ENCODE data around the gene TOR1AIP1. TPM values are rescaled to one million over a fixed set of nuclear protein-coding genes. Genes with fewer than 3 reads are reported as not detected.

TOR1AIP1 gene
- total RNA-seq, 2 experiments from 2014 or later = 50.1 to 71.6 TPM

DNA sequence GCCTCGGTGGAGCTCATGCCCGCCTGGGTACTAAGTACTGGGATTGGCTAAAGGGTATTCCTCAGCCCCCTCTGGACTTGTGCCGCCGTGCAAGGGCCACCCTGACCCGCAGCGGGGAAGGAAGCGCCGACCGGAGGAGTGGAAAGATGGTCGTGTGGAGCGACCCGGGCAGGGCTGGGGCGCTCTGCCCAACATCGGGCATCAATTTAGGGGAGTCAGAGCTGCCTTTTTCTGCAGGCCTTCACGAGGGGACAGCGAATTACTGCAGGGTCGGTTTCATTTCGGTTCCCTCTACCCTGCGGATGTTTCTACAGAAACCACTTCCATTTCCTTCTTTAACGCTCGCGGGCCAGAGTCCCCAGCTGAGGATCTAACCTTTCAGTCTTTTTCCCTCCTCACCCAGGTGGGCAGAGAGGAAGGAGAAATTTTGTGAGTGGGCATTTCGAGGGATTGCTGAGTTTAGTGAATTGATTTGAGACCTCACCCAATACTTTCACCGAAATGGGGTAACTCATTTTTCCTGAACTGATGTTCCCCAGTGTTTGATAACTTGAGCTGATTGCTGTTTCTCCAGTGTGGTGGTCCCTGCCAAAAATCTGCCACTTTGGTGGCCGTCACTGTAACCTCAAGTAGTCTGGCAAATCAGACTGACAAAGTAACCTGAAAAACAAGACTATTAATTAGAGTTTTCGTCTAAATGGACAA is 1.1 kb downstream of the TOR1AIP1 start:
- peak overlapping the region; percentile 87 for H3K4me3 Mint-ChIP-seq
- intact Hi-C loops (cut with DNase I, micrococcal nuclease) = loop anchor here (2.0 to 10.0 kb wide), 8 partner anchors 272 to 1222 kb away; partner anchors contain the start of genes AXDND1 (in 1 of the 2), QSOX1 (in 1 of the 2), RALGPS2 (in 1 of the 2) and SOAT1 (in 1 of the 2)
- POLR2A ChIA-PET = interaction anchor here (0.9 to 1.3 kb wide), 6 partner anchors 69 to 1139 kb away, joined by 3 to 8 read pairs (median 3); partner anchors contain the start of gene CEP350
- no peaks in the 10 kb centered on the region for H3K9me3 Mint-ChIP-seq (ENCODE audit: low read depth)
- H3K27me3 Mint-ChIP-seq = no peaks in the 10 kb centered on the region
- CTCF ChIA-PET = interaction anchor here (0.7 to 2.1 kb wide), 2 partner anchors 15 to 71 kb away, joined by 3 to 8 read pairs; partner anchors contain the start of gene CEP350
- H3K27ac Mint-ChIP-seq = peak overlapping the region; percentile 98
- H3K36me3 Mint-ChIP-seq (ENCODE audit: low read depth) = peaks cover 25% of the 10 kb centered on the region
- H3K4me1 Mint-ChIP-seq = peaks cover 60% of the 10 kb centered on the region
- ATAC-seq (no peak), DNase-seq (no peak)

DNA sequence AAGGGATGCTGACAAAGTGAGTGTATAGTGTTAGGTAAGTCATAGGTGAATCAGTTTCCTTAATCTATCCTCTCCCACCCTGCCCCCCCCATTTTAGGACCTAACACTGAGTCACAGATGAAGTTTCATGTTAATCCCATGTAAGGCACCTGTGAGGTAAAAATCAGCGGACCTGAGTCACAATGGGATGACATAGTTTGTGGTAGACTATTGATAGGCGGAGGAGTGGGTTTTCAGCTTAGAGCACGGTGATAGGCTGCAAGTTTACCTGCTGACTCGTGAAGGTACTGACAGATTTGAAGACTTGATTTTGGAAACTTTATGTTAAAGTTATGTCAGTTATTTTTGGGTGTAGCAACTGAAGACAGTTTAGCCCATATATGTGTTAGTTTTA is 1.7 kb downstream of the TOR1AIP1 start:
- H3K9me3 Mint-ChIP-seq (ENCODE audit: low read depth) = no peaks in the 10 kb centered on the region
- ChIA-PET CTCF (interaction anchor here (2.1 kb wide), 1 partner anchor 16 kb away, joined by 8 read pairs; no protein-coding TSS in a partner anchor), POLR2A (interaction anchor here (0.6 to 1.1 kb wide), 4 partner anchors 15 to 269 kb away, joined by 3 to 7 read pairs (median 3); partner anchors contain the start of gene CEP350)
- no peaks in the 10 kb centered on the region for H3K27me3 Mint-ChIP-seq
- DNase-seq (peak; percentile 82), ATAC-seq (peak; percentile 57)
- H3K36me3 Mint-ChIP-seq (ENCODE audit: low read depth) = peaks cover 25% of the 10 kb centered on the region
- peak overlapping the region; percentile 98 for H3K27ac Mint-ChIP-seq
- H3K4me1 Mint-ChIP-seq = peaks cover 57% of the 10 kb centered on the region
- intact Hi-C loops (cut with DNase I, micrococcal nuclease) = loop anchor here (2.0 to 10.0 kb wide), 8 partner anchors 271 to 1221 kb away; partner anchors contain the start of genes AXDND1 (in 1 of the 2), QSOX1 (in 1 of the 2), RALGPS2 (in 1 of the 2) and SOAT1 (in 1 of the 2)
- peak overlapping the region; percentile 87 for H3K4me3 Mint-ChIP-seq

DNA sequence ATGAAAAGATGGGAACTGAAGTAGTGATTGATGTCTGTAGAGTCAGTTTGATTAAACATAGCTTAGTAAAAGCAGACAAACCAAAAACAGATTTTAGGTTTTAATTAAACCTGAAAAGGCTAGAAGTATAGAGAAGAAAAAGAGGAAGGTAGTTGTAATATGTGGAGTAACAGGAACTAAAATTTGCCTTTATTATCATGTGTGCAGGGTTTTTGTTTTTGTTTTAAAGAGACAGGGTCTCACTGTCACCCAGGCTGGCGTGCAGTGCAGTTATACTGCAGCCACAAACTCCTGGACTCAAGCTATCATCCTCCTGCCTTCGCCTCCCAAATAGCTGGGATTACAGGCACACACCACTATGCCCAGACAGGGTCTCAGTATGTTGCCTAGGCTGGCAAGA is 6.0 kb downstream of the TOR1AIP1 start:
- Mint-ChIP-seq H3K27me3 (no peaks in the 10 kb centered on the region), H3K4me3 (no peak overlapping the region), H3K9me3 (ENCODE audit: low read depth) (no peaks in the 10 kb centered on the region), H3K4me1 (peaks cover 40% of the 10 kb centered on the region), H3K27ac (peak overlapping the region; percentile 4), H3K36me3 (ENCODE audit: low read depth) (peaks cover 35% of the 10 kb centered on the region)
- ChIA-PET CTCF (interaction anchor here (1.1 to 1.7 kb wide), 3 partner anchors 10 to 291 kb away, joined by 3 to 5 read pairs (median 4); no protein-coding TSS in a partner anchor), POLR2A (interaction anchor here (0.6 kb wide), 1 partner anchor 65 kb away, joined by 7 read pairs; no protein-coding TSS in a partner anchor)
- no peak for ATAC-seq
- DNase-seq = no peak
- intact Hi-C loops (cut with DNase I, micrococcal nuclease) = loop anchor here in 1 of 2 experiments (10.0 kb wide), 2 partner anchors 593 to 1217 kb away; partner anchors contain the start of gene SOAT1

DNA sequence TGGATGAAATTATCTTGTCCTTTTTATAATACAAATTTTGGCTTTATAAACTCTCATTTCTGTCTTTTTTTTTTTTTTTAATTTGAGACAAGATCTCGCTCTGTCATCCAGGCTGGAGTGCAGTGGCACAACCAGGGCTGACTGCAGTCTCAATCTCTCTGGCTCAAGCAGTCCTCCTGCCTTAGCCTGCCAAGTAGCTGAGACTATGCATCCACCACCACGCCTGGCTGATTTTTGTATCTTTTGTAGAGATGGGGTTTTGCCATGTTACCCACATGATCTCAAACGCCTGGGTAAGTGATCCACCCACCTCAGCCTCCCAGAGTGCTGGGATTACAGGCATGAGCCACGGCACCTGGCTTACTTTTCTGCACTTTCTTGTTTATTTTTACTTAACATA is 7.5 kb downstream of the TOR1AIP1 start:
- Mint-ChIP-seq H3K27me3 (no peaks in the 10 kb centered on the region), H3K4me1 (peaks cover 32% of the 10 kb centered on the region), H3K36me3 (ENCODE audit: low read depth) (peaks cover 24% of the 10 kb centered on the region), H3K27ac (no peak overlapping the region), H3K9me3 (ENCODE audit: low read depth) (no peaks in the 10 kb centered on the region), H3K4me3 (no peak overlapping the region)
- no peak for DNase-seq
- ATAC-seq = no peak
- CTCF ChIA-PET = interaction anchor here (1.2 to 1.7 kb wide), 2 partner anchors 13 to 23 kb away, joined by 3 to 4 read pairs; no protein-coding TSS in a partner anchor
- intact Hi-C loops (cut with DNase I, micrococcal nuclease) = loop anchor here in 1 of 2 experiments (10.0 kb wide), 2 partner anchors 595 to 1215 kb away; partner anchors contain the start of gene SOAT1
- POLR2A ChIA-PET = no interaction called here

DNA sequence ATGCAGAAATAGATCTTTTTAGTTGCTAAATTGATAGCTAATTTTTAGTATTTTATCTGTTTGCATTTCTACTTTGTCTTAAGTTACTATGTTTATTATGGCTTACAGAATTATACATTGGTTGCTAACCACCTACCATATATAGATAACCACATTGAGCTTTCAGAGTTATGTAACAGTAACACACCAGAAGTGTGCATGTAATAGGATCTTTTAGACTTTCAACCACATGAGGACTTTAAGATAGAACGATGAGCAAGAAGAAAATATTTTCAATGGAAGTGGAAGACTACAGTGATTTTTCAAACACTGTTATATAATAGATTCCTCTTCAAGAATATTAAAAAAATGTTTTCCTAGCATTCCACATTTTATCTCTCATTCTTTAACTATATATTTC is 28.8 kb downstream of the TOR1AIP1 start:
- intact Hi-C loops (cut with DNase I, micrococcal nuclease) = no loop called here
- Mint-ChIP-seq H3K27ac (no peak overlapping the region), H3K4me3 (no peak overlapping the region), H3K27me3 (no peaks in the 10 kb centered on the region), H3K9me3 (ENCODE audit: low read depth) (no peaks in the 10 kb centered on the region), H3K4me1 (peaks cover 2% of the 10 kb centered on the region), H3K36me3 (ENCODE audit: low read depth) (peaks cover 31% of the 10 kb centered on the region)
- no peak for ATAC-seq
- ChIA-PET CTCF (interaction anchor here (0.6 to 1.2 kb wide), 5 partner anchors 12 to 802 kb away, joined by 3 to 6 read pairs (median 4); no protein-coding TSS in a partner anchor), POLR2A (interaction anchor here (1.0 kb wide), 1 partner anchor 31 kb away, joined by 5 read pairs; no protein-coding TSS in a partner anchor)
- no peak for DNase-seq

DNA sequence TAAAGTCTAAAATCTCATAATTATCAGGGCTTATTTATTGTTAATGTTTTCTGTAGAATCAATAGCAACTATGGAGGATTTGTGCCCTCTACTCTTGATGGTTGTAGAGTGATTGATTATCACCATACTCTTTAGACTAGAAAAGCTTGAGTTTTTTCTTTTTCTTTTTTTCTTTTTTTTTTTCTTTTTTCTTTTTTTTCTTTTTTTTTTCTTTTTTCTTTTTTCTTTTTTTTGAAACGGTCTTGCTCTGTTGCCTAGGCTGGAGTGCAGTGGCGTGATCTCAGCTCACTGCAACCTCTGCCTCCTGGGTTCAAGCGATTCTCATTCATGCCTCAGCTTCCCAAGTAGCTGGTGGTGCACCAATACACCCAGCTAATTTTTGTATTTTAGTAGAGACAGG is 29.7 kb downstream of the TOR1AIP1 start:
- Mint-ChIP-seq H3K27me3 (no peaks in the 10 kb centered on the region), H3K27ac (no peak overlapping the region), H3K36me3 (ENCODE audit: low read depth) (peaks cover 32% of the 10 kb centered on the region), H3K4me3 (no peak overlapping the region), H3K9me3 (ENCODE audit: low read depth) (no peaks in the 10 kb centered on the region), H3K4me1 (peaks cover 2% of the 10 kb centered on the region)
- no peak for DNase-seq
- intact Hi-C loops (cut with DNase I, micrococcal nuclease) = no loop called here
- ChIA-PET POLR2A (interaction anchor here (1.0 kb wide), 1 partner anchor 32 kb away, joined by 5 read pairs; no protein-coding TSS in a partner anchor), CTCF (interaction anchor here (1.2 kb wide), 2 partner anchors 11 to 42 kb away, joined by 3 to 4 read pairs; no protein-coding TSS in a partner anchor)
- no peak for ATAC-seq

DNA sequence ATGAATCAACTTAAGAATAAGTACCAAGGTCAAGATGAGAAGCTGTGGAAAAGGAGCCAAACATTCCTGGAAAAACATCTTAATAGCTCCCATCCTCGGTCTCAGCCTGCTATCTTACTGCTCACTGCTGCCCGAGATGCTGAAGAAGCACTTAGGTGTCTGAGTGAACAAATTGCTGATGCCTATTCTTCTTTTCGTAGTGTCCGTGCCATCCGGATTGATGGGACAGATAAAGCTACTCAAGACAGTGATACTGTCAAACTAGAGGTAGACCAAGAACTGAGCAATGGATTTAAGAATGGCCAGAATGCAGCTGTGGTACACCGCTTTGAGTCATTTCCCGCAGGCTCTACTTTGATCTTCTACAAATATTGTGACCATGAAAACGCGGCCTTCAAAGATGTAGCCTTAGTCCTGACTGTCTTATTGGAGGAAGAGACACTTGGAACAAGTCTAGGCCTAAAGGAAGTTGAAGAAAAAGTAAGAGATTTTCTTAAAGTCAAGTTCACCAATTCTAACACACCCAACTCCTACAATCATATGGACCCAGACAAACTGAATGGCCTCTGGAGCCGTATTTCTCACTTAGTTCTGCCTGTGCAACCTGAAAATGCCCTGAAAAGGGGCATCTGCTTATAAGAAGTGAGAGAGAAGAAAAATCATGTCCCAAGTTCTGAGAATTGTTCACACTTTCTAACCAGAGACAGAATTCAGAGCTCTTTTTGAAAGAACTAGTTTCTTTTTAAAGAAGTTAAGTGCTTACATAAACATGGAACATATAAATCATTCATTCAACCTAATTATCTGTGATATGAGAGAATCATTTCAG is 35.7 kb downstream of the TOR1AIP1 start:
- Mint-ChIP-seq H3K4me1 (peaks cover 14% of the 10 kb centered on the region), H3K36me3 (ENCODE audit: low read depth) (peaks cover 37% of the 10 kb centered on the region), H3K4me3 (no peak overlapping the region), H3K27ac (peak overlapping the region; percentile 35), H3K27me3 (no peaks in the 10 kb centered on the region), H3K9me3 (ENCODE audit: low read depth) (no peaks in the 10 kb centered on the region)
- ChIA-PET CTCF (interaction anchor here (1.1 to 1.3 kb wide), 2 partner anchors 9 to 130 kb away, joined by 3 read pairs; no protein-coding TSS in a partner anchor), POLR2A (no interaction called here)
- DNase-seq = no peak
- peak; percentile 26 for ATAC-seq
- intact Hi-C loops (cut with DNase I, micrococcal nuclease) = no loop called here

DNA sequence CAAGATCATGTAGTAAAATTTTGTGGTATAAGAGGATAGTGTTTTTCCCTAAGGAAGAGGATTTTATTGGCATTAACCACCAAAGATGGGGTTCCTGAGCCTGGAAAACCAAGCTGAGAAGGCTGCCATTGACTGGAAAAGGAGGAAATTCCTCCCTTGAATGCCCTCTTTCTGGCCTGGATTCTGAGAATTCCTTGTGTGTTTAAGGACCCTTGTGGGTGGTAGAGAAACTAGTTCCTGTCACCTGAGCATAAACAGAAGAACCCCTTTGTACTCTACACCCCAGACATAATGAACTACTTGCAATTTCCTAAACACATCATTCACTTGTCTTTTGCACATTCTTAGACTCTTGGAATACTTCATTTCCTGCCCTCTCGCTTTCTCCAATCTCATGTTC is 39.4 kb downstream of the TOR1AIP1 start:
- peaks cover 22% of the 10 kb centered on the region for H3K36me3 Mint-ChIP-seq (ENCODE audit: low read depth)
- intact Hi-C loops (cut with DNase I, micrococcal nuclease) = no loop called here

DNA sequence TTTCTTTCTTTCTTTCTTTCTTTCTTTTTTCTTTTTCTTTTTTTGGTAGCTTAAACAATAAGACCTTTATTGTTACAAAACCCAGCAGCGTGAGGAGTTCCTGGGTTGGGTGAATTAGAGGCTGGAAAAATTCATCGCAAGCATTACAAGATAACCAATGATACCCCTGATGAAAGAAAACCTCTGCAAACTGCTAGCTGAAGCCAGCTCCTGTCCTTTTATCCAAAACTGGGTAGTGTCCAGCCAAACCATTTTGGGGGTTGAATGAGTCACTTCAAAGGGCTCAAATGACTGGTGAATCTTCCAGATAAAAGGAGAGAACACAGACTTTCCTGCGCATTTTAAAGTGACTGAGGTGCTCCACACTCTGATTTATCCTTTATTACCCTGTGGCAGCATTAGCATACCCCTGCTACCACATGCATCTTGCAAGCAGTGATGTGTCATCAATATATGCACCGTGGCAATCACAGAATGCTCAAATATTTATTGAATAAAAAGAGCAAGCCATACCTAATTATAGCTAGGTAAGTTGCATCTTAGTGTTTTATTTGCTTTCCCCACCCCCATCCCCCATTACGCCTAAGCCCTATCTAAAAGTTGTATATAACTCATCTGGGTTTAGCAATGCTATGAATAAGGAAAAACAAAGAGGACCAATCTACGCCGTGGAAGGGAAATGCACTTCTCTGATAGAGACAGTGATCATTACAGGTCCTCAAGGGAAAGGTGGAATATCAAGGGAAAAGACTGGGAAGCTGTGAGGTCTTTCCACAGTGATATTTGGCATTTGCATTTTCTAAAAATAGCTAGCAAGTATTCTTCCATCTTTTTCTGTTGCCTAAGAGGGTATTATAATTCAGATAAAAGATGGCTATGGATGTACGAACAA is 40.1 kb downstream of the TOR1AIP1 start:
- no peak for DNase-seq
- H3K4me3 Mint-ChIP-seq = no peak overlapping the region
- POLR2A ChIA-PET = no interaction called here
- H3K36me3 Mint-ChIP-seq (ENCODE audit: low read depth) = peaks cover 21% of the 10 kb centered on the region
- ATAC-seq = no peak
- intact Hi-C loops (cut with DNase I, micrococcal nuclease) = no loop called here
- peaks cover 13% of the 10 kb centered on the region for H3K4me1 Mint-ChIP-seq
- CTCF ChIA-PET = interaction anchor here (1.1 to 1.7 kb wide), 3 partner anchors 11 to 22 kb away, joined by 3 read pairs; no protein-coding TSS in a partner anchor
- no peaks in the 10 kb centered on the region for H3K27me3 Mint-ChIP-seq
- H3K27ac Mint-ChIP-seq = no peak overlapping the region
- H3K9me3 Mint-ChIP-seq (ENCODE audit: low read depth) = no peaks in the 10 kb centered on the region

More for the DNA sequence above, 39.4 kb downstream of the TOR1AIP1 start:
- no peak overlapping the region for H3K4me3 Mint-ChIP-seq
- no peaks in the 10 kb centered on the region for H3K9me3 Mint-ChIP-seq (ENCODE audit: low read depth)
- H3K27ac Mint-ChIP-seq = no peak overlapping the region
- CTCF ChIA-PET = interaction anchor here (1.1 to 1.3 kb wide), 2 partner anchors 12 to 23 kb away, joined by 3 read pairs; no protein-coding TSS in a partner anchor
- DNase-seq (no peak), ATAC-seq (no peak)
- H3K4me1 Mint-ChIP-seq = peaks cover 14% of the 10 kb centered on the region
- H3K27me3 Mint-ChIP-seq = no peaks in the 10 kb centered on the region
- POLR2A ChIA-PET = no interaction called here

DNA sequence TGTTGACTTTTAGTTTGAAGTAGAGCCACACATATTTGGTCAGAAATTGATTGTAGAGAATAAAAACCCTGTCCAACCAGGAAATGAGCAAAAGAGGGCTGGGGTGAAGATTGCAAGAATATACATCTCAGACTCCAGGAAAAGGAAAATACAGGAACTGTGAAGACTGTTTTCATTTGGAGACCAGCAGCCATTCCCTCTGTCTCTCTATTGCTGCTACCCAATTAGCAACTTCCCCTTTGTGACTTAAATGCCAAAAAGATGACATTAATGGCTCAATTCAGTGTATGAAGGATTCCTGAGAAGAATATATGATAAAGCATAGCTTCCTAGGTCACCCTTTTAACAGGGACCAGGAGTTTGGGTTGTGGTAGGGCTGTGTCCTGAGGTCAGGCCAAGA is 40.9 kb downstream of the TOR1AIP1 start:
- H3K27ac Mint-ChIP-seq = no peak overlapping the region
- H3K36me3 Mint-ChIP-seq (ENCODE audit: low read depth) = peaks cover 14% of the 10 kb centered on the region
- ATAC-seq (no peak), DNase-seq (no peak)
- CTCF ChIA-PET = interaction anchor here (0.6 to 1.7 kb wide), 2 partner anchors 12 to 32 kb away, joined by 3 read pairs; no protein-coding TSS in a partner anchor
- peaks cover 5% of the 10 kb centered on the region for H3K4me1 Mint-ChIP-seq
- H3K9me3 Mint-ChIP-seq (ENCODE audit: low read depth) = no peaks in the 10 kb centered on the region
- no peaks in the 10 kb centered on the region for H3K27me3 Mint-ChIP-seq
- no peak overlapping the region for H3K4me3 Mint-ChIP-seq
- intact Hi-C loops (cut with DNase I, micrococcal nuclease) = no loop called here
- POLR2A ChIA-PET = no interaction called here
